ENCODE data around the gene BATF3. TPM values are rescaled to one million over a fixed set of nuclear protein-coding genes. Genes with fewer than 3 reads are reported as not detected.

BATF3 gene
- total RNA-seq, 1 experiment from 2014 or later, result 2.1 TPM

DNA sequence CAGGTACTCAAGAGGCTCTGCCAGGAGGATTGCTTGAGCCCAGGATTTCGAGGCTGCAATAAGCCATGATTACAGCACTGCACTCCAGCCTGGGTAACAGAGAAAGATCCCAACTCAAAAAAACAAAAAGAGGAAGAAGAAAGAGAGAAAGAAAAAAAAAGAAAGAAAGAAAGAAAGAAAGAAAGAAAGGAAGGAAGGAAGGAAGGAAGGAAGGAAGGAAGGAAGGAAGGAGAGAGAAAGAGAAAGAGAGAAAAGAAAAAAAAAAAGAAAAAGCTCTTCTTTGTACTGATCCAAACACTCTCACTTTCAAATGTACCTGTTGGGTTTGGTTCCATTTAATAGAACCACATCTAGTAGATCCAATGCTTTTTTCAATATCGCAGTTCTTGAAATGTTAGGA lies 11.8 kb downstream of the BATF3 start:
- Histone ChIP-seq H2AFZ (ENCODE audit: low read length) (no peak overlapping the region), H2BK12ac (ENCODE audit: insufficient read length, low read depth, low read length) (no peak overlapping the region), H4K5ac (ENCODE audit: insufficient read length, low read depth, low read length) (no peak overlapping the region), H3K27ac (ENCODE audit: insufficient read length, low read depth, low read length) (no peak overlapping the region), H3K23me2 (ENCODE audit: insufficient read length, low read depth, low read length, poor library complexity, severe bottlenecking) (no peaks in the 10 kb centered on the region), H3K9me3 (ENCODE audit: control insufficient read depth, low read depth, low read length) (no peaks in the 10 kb centered on the region), H2BK15ac (ENCODE audit: low read depth, low read length) (no peak overlapping the region), H2BK5ac (ENCODE audit: insufficient read length, low read length) (no peak overlapping the region), H3K27me3 (ENCODE audit: insufficient read depth, low read length) (no peaks in the 10 kb centered on the region), H3K56ac (ENCODE audit: insufficient read length, low read depth, low read length) (no peak overlapping the region), H4K8ac (replicated peaks; ENCODE audit: insufficient read length, low read depth, low read length) (no peak overlapping the region), H4K20me1 (ENCODE audit: control insufficient read depth, insufficient read depth, insufficient read length) (no peaks in the 10 kb centered on the region), H3K4ac (ENCODE audit: low read depth, low read length) (no peak overlapping the region), H3K79me2 (ENCODE audit: insufficient read depth, low read length) (no peaks in the 10 kb centered on the region), H4K91ac (ENCODE audit: insufficient read length, low read depth, low read length) (no peak overlapping the region), H3T11ph (ENCODE audit: low read length) (no peak overlapping the region), H2BK120ac (ENCODE audit: low read depth, low read length, poor library complexity, severe bottlenecking) (no peak overlapping the region), H3K18ac (ENCODE audit: insufficient read length, low read depth, low read length) (no peak overlapping the region), H3K79me1 (ENCODE audit: insufficient read depth, low read depth, low read length, poor library complexity, severe bottlenecking) (no peaks in the 10 kb centered on the region), H2AK5ac (ENCODE audit: insufficient read length, low read length) (no peak overlapping the region), H2BK20ac (ENCODE audit: low read depth, low read length, poor library complexity, severe bottlenecking) (no peak overlapping the region), H3K14ac (ENCODE audit: insufficient read depth, low read length) (no peak overlapping the region), H3K23ac (ENCODE audit: insufficient read length, low read depth, low read length) (no peak overlapping the region), H3K4me1 (ENCODE audit: insufficient read depth, low read length) (peaks cover 5% of the 10 kb centered on the region; the same call in 1 of the 2 replicates), H3K9ac (ENCODE audit: extremely low read depth, insufficient read length, low read length) (no peak overlapping the region), H3K4me2 (ENCODE audit: insufficient read depth, insufficient read length, low read length) (no peak overlapping the region)
- Mint-ChIP-seq H3K4me1 (peaks cover 3 to 10% of the 10 kb centered on the region in 2 experiments; a peak in 2 of 4 replicates), H3K4me3 (no peak overlapping the region), H3K27me3 (ENCODE audit: low read depth) (peaks cover 15% of the 10 kb centered on the region), H3K36me3 (ENCODE audit: insufficient read depth in 1 of 3, low read depth in 3 of 3) (no peaks in the 10 kb centered on the region), H3K9me3 (no peaks in the 10 kb centered on the region; a peak in 1 of 5 replicates), H3K27ac (no peak overlapping the region)
- no peak for DNase-seq
- no CpG with 5 or more reads among the region's 2 CpGs for WGBS (ENCODE audit: extremely low coverage, insufficient read length, low lambda C conversion rate)
- TF ChIP-seq, protein P1, sequence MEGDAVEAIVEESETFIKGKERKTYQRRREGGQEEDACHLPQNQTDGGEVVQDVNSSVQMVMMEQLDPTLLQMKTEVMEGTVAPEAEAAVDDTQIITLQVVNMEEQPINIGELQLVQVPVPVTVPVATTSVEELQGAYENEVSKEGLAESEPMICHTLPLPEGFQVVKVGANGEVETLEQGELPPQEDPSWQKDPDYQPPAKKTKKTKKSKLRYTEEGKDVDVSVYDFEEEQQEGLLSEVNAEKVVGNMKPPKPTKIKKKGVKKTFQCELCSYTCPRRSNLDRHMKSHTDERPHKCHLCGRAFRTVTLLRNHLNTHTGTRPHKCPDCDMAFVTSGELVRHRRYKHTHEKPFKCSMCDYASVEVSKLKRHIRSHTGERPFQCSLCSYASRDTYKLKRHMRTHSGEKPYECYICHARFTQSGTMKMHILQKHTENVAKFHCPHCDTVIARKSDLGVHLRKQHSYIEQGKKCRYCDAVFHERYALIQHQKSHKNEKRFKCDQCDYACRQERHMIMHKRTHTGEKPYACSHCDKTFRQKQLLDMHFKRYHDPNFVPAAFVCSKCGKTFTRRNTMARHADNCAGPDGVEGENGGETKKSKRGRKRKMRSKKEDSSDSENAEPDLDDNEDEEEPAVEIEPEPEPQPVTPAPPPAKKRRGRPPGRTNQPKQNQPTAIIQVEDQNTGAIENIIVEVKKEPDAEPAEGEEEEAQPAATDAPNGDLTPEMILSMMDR (conservative IDR thresholded peaks at IDR 0.05), result no peak
